Measurements from ENCODE around the gene CLDN25. TPM values are rescaled to one million over a fixed set of nuclear protein-coding genes. Genes with fewer than 3 reads are reported as not detected.

Gene CLDN25
- total RNA-seq, 1 experiment from 2014 or later, result not detected

DNA sequence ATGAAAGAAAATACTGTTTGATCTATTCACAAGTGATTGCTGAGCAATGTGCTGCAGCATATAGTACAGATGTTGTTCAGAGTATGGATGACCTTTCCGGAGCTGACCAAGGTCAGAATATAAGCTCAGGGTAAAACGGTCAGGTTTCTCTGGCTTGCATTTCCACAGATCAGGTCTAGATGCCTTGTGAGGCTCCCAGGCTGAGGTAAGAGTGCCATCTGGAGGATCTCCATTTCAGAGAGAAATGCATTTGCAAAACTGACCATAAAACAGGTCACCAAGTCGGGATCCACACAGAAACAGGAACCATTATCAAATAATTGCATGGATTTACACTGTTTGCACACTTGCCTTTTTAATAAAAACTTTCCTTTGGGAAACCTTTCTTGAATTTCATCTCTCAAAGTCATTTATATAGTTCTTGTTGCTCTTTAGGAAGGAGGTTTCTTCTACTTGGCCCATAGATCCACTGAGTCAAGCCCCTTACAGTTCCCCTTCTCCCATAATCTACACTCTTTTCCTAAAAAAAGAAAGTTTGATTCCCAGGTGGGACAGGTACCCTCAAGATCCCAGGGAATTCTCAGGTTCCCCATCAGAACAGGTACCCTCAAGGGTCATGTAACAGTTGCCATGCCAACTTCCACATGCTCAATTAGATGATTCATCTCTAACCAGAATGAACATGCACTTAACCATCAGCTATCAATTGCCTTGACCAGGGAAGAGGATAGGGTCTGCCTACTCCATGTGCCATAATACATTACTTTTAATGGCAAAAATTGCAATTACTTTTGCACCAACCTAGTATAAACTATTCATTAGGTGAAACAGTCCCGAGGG lies 48.5 kb upstream of the CLDN25 start:
- ChIA-PET CTCF (interaction anchor here (0.7 to 2.5 kb wide), 6 partner anchors 41 to 426 kb away, joined by 3 to 9 read pairs (median 5); partner anchors contain the start of gene TTC12), POLR2A (no interaction called here), RAD21 (ENCODE audit: low non-redundant PET in 1 of 2, low total read pairs in 2 of 2, uncharacterized antibody in 2 of 2, unreplicated experiment in 2 of 2) (interaction anchor here in 1 of 2 experiments (0.7 kb wide), 1 partner anchor 198 kb away, joined by 3 read pairs; no protein-coding TSS in a partner anchor)
- H2AFZ ChIP-seq (ENCODE audit: low read depth, low read length, poor library complexity, severe bottlenecking), result no peak overlapping the region
- no peaks in the 10 kb centered on the region for H3K27me3 ChIP-seq (ENCODE audit: insufficient read depth, low read length)
- no TSS peak for BruUV-seq (replicated peaks)
- no peaks in the 10 kb centered on the region for H4K20me1 ChIP-seq (ENCODE audit: insufficient read depth)
- ATAC-seq (peak; percentile 72), DNase-seq (ENCODE audit: low read depth, low spot score) (peak; percentile 39)
- no peaks in the 10 kb centered on the region for H3K4me1 ChIP-seq (ENCODE audit: control insufficient read depth in 1 of 2, insufficient read depth in 2 of 2, low read length in 2 of 2)
- TF ChIP-seq CTCF (IDR thresholded peaks at IDR 0.05 in 2 of 3, conservative IDR thresholded peaks at IDR 0.05 in 1 of 3; ENCODE audit: borderline replicate concordance in 1 of 3, insufficient read depth in 1 of 3, low read depth in 2 of 3, low read length in 2 of 3) (peak; percentile 34 to 54 (median 47); a peak in 4 of 6 replicates), RAD21 (IDR thresholded peaks at IDR 0.05; ENCODE audit: low read depth) (peak; percentile 82), POLR2A (IDR thresholded peaks at IDR 0.05; ENCODE audit: borderline replicate concordance, extremely low read depth, insufficient read depth, insufficient read length) (no peak)
- H3K4me2 ChIP-seq (ENCODE audit: low read length), result no peak overlapping the region
- no peaks in the 10 kb centered on the region for H3K9me2 ChIP-seq (ENCODE audit: insufficient read depth)
- no peak overlapping the region for H3K27ac ChIP-seq (ENCODE audit: low read depth, low read length)
- no peaks in the 10 kb centered on the region for H3K9me3 ChIP-seq (ENCODE audit: control insufficient read depth in 1 of 2, insufficient read depth in 1 of 2, low read depth in 1 of 2, low read length in 2 of 2)
- H3K4me3 ChIP-seq (replicated peaks in 1 of 2; ENCODE audit: low read depth in 1 of 2, low read length in 2 of 2), result no peak overlapping the region
- intact Hi-C loops (cut with micrococcal nuclease), result loop anchor here (1.0 to 2.0 kb wide), 3 partner anchors 177 to 426 kb away; no protein-coding TSS in a partner anchor
- no peaks in the 10 kb centered on the region for H3K79me2 ChIP-seq (ENCODE audit: insufficient read depth, low read length)
- H3K9ac ChIP-seq (ENCODE audit: low read length), result no peak overlapping the region
- H3K36me3 ChIP-seq (ENCODE audit: control insufficient read depth in 1 of 2, insufficient read depth in 2 of 2, low read length in 2 of 2), result peaks cover 9% of the 10 kb centered on the region in 2 experiments; a peak in 3 of 4 replicates

- ChIA-PET CTCF (no interaction called here), POLR2A (no interaction called here), RAD21 (ENCODE audit: low non-redundant PET in 1 of 2, low total read pairs in 2 of 2, uncharacterized antibody in 2 of 2, unreplicated experiment in 2 of 2) (no interaction called here)
- Histone ChIP-seq H3K36me3 (ENCODE audit: control insufficient read depth in 1 of 2, insufficient read depth in 2 of 2, low read length in 2 of 2) (peaks cover 12 to 19% of the 10 kb centered on the region in 2 experiments; a peak in 3 of 4 replicates), H3K9me2 (ENCODE audit: insufficient read depth) (no peaks in the 10 kb centered on the region), H3K9ac (ENCODE audit: low read length) (no peak overlapping the region), H3K4me1 (ENCODE audit: control insufficient read depth in 1 of 2, insufficient read depth in 2 of 2, low read length in 2 of 2) (no peaks in the 10 kb centered on the region), H2AFZ (ENCODE audit: low read depth, low read length, poor library complexity, severe bottlenecking) (no peak overlapping the region), H3K27ac (ENCODE audit: low read depth, low read length) (no peak overlapping the region), H3K79me2 (ENCODE audit: insufficient read depth, low read length) (no peaks in the 10 kb centered on the region), H4K20me1 (ENCODE audit: insufficient read depth) (no peaks in the 10 kb centered on the region), H3K27me3 (ENCODE audit: insufficient read depth, low read length) (no peaks in the 10 kb centered on the region), H3K4me2 (ENCODE audit: low read length) (no peak overlapping the region), H3K4me3 (replicated peaks in 1 of 2; ENCODE audit: low read depth in 1 of 2, low read length in 2 of 2) (no peak overlapping the region), H3K9me3 (ENCODE audit: control insufficient read depth in 1 of 2, insufficient read depth in 1 of 2, low read depth in 1 of 2, low read length in 2 of 2) (no peaks in the 10 kb centered on the region)
- intact Hi-C loops (cut with micrococcal nuclease), result no loop called here
- no peak for TF ChIP-seq POLR2AphosphoS5 (IDR thresholded peaks at IDR 0.05; ENCODE audit: low read depth, low read length)
- no peak for TF ChIP-seq ZFX (IDR thresholded peaks at IDR 0.05)
- TF ChIP-seq SP1 (IDR thresholded peaks at IDR 0.05; ENCODE audit: low read depth), result no peak
- TF ChIP-seq JUND (IDR thresholded peaks at IDR 0.05), result no peak
- TF ChIP-seq, protein P1, sequence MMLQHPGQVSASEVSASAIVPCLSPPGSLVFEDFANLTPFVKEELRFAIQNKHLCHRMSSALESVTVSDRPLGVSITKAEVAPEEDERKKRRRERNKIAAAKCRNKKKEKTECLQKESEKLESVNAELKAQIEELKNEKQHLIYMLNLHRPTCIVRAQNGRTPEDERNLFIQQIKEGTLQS (IDR thresholded peaks at IDR 0.05), result no peak
- no peak for TF ChIP-seq POLR2A (IDR thresholded peaks at IDR 0.05; ENCODE audit: borderline replicate concordance, extremely low read depth, insufficient read depth, insufficient read length)
- no peak for TF ChIP-seq EZH2 (IDR thresholded peaks at IDR 0.05)
- BruUV-seq (replicated peaks), result no TSS peak
- no peak for DNase-seq (ENCODE audit: low read depth, low spot score)
- no peak for ATAC-seq
Observed at GRCh38 chr11:113732092-113732491, 47.5 kb upstream of the CLDN25 start.
